HUES64 (cell line): ENCODE measurements around the gene ZFAND4. TPM values are rescaled to one million over a fixed set of nuclear protein-coding genes. Genes with fewer than 3 reads are reported as not detected.
"Not testable (repeated sequence)": the region's sequence is repeated elsewhere in the genome, so short reads cannot be mapped to it uniquely, and the experiment has no call there.

Experiments
- H3K27ac ChIP-seq: 2 replicates; pipeline ENCODE4 v1.7.0; 2013; ENCODE audit warnings: low read depth, low read length, inconsistent platforms
- H3K27me3 ChIP-seq: 2 replicates; pipeline ENCODE4 v1.6.1; 2013; ENCODE audit warnings: mild to moderate bottlenecking, low read length; ENCODE audit not compliant: insufficient read depth
- H3K36me3 ChIP-seq: 2 replicates; pipeline ENCODE4 v1.6.1; 2013; ENCODE audit warnings: mild to moderate bottlenecking, low read length; ENCODE audit not compliant: insufficient read depth
- H3K4me1 ChIP-seq: 2 replicates; pipeline ENCODE4 v1.6.1; 2013; ENCODE audit warnings: mild to moderate bottlenecking, low read length, moderate library complexity; ENCODE audit not compliant: insufficient read depth
- H3K4me3 ChIP-seq: 2 replicates; pipeline ENCODE4 v1.5.1; 2013; ENCODE audit warnings: mild to moderate bottlenecking, low read length, moderate library complexity
- H3K9ac ChIP-seq: 2 replicates; pipeline ENCODE4 v1.6.1; 2013; ENCODE audit warnings: mild to moderate bottlenecking, low read depth, low read length
- H3K9me3 ChIP-seq: 2 replicates; pipeline ENCODE4 v1.6.1; 2013; ENCODE audit warnings: low read depth, low read length; ENCODE audit not compliant: insufficient read depth
- WGBS: fragments of 150-250, 120-280 bp; methylation state at CpG from one replicate; pipeline ENCODE4 v1.1.7; 2013; ENCODE audit warnings: missing lambda C conversion rate; 5-methylcytosine and 5-hydroxymethylcytosine counted together
- polyA plus RNA-seq, 2 experiments: library from polyadenylated mRNA; stranded (reverse); fragments of 50-300 nt; gene quantifications; one replicate each; pipeline ENCODE4 v1.2.3, GENCODE V29; 2013

Gene ZFAND4
- 6.2 TPM for polyA plus RNA-seq (2013, experiment 1 of 2)
- 7.8 TPM for polyA plus RNA-seq (2013, experiment 2 of 2)

- Histone ChIP-seq H3K36me3 (no peaks in the 10 kb centered on the region), H3K27ac (peak within 1 kb of the TSS; percentile 86), H3K4me3 (peak within 1 kb of the TSS; percentile 81), H3K27me3 (no peaks in the 10 kb centered on the region), H3K4me1 (no peaks in the 10 kb centered on the region), H3K9ac (peak within 1 kb of the TSS; percentile 86), H3K9me3 (no peaks in the 10 kb centered on the region)
- WGBS = under 1% methylated on average over 96 of the region's 96 CpGs
These were observed at the start of gene ZFAND4 for GRCh38 chr10:45672181-45673073. ZFAND4 (minus strand) TSS chr10:45672772; CDS start chr10:45663725, 9,047 bp downstream.

- H3K9ac ChIP-seq, H3K27ac ChIP-seq, H3K4me3 ChIP-seq, H3K27me3 ChIP-seq, H3K36me3 ChIP-seq, H3K9me3 ChIP-seq, H3K4me1 ChIP-seq: not testable (repeated sequence)
- 77% methylated on average over 5 of the region's 10 CpGs for WGBS
These were observed 48.9 kb upstream of the ZFAND4 start for GRCh38 chr10:45721503-45721902.

- H3K9me3 ChIP-seq, H3K4me1 ChIP-seq, H3K36me3 ChIP-seq, H3K9ac ChIP-seq, H3K27me3 ChIP-seq, H3K4me3 ChIP-seq, H3K27ac ChIP-seq: not testable (repeated sequence)
- no CpG with 5 or more reads among the region's 1 CpG for WGBS
These were observed 45.1 kb upstream of the ZFAND4 start for GRCh38 chr10:45717642-45718041.

- not testable (repeated sequence) for H3K27ac ChIP-seq, H3K27me3 ChIP-seq, H3K4me1 ChIP-seq, H3K9me3 ChIP-seq, H3K4me3 ChIP-seq, H3K36me3 ChIP-seq, H3K9ac ChIP-seq
- 100% methylated on average over 1 of the region's 3 CpGs for WGBS
These were observed 44.5 kb upstream of the ZFAND4 start for GRCh38 chr10:45717053-45717452.

- H3K36me3 ChIP-seq, H3K4me1 ChIP-seq, H3K27ac ChIP-seq, H3K27me3 ChIP-seq, H3K9me3 ChIP-seq, H3K4me3 ChIP-seq, H3K9ac ChIP-seq: not testable (repeated sequence)
- WGBS = 92% methylated on average over 1 of the region's 5 CpGs
These were observed 38.7 kb upstream of the ZFAND4 start for GRCh38 chr10:45711223-45711622.

- not testable (repeated sequence) for H3K9me3 ChIP-seq, H3K36me3 ChIP-seq, H3K4me1 ChIP-seq, H3K27ac ChIP-seq, H3K9ac ChIP-seq, H3K27me3 ChIP-seq, H3K4me3 ChIP-seq
- 93% methylated on average over 1 of the region's 3 CpGs for WGBS
These were observed 37.7 kb upstream of the ZFAND4 start for GRCh38 chr10:45710200-45710796.

GRCh38 chr10:45678467-45678866 is 5.9 kb upstream of the ZFAND4 start:
- not testable (repeated sequence) for H3K9ac ChIP-seq, H3K4me3 ChIP-seq
- 93% methylated on average over 12 of the region's 14 CpGs for WGBS

GRCh38 chr10:45675388-45675787 is 2.8 kb upstream of the ZFAND4 start:
- WGBS = 92% methylated on average over 8 of the region's 8 CpGs
- Histone ChIP-seq H3K4me1 (no peaks in the 10 kb centered on the region), H3K27ac (no peak overlapping the region), H3K36me3 (no peaks in the 10 kb centered on the region), H3K4me3 (no peak overlapping the region), H3K27me3 (no peaks in the 10 kb centered on the region), H3K9ac (no peak overlapping the region), H3K9me3 (no peaks in the 10 kb centered on the region)

More at GRCh38 chr10:45678467-45678866, 5.9 kb upstream of the ZFAND4 start:
- H3K36me3 ChIP-seq, H3K27ac ChIP-seq, H3K27me3 ChIP-seq, H3K4me1 ChIP-seq, H3K9me3 ChIP-seq: not testable (repeated sequence)

GRCh38 chr10:45673074-45673648 is 589 bp upstream of the ZFAND4 start:
- H3K9me3 ChIP-seq = no peaks in the 10 kb centered on the region
- H3K4me3 ChIP-seq = peak overlapping the region; percentile 81
- peak overlapping the region; percentile 71 for H3K9ac ChIP-seq
- H3K36me3 ChIP-seq = no peaks in the 10 kb centered on the region
- H3K27me3 ChIP-seq = no peaks in the 10 kb centered on the region
- peak overlapping the region; percentile 86 for H3K27ac ChIP-seq
- H3K4me1 ChIP-seq = no peaks in the 10 kb centered on the region
- WGBS = 47% methylated on average over 19 of the region's 19 CpGs

- H3K9me3 ChIP-seq, H3K27me3 ChIP-seq, H3K36me3 ChIP-seq, H3K4me1 ChIP-seq, H3K27ac ChIP-seq: not testable (repeated sequence)
- WGBS = 85% methylated on average over 4 of the region's 4 CpGs
- H3K4me3 ChIP-seq = peak overlapping the region; percentile 81
- H3K9ac ChIP-seq = 0 out of 2 replicates have a peak overlapping the region, but pooled peaks have one; percentile 86
These were observed 1.3 kb downstream of the ZFAND4 start for GRCh38 chr10:45671300-45671699.

GRCh38 chr10:45669897-45670296 is 2.7 kb downstream of the ZFAND4 start:
- not testable (repeated sequence) for H3K9ac ChIP-seq, H3K36me3 ChIP-seq, H3K4me3 ChIP-seq, H3K4me1 ChIP-seq, H3K27ac ChIP-seq, H3K9me3 ChIP-seq, H3K27me3 ChIP-seq
- WGBS = 85% methylated on average over 3 of the region's 3 CpGs
